Ovary (tissue), 9 donors: ENCODE results near the gene SYNPO2. TPM values are rescaled to one million over a fixed set of nuclear protein-coding genes. Genes with fewer than 3 reads are reported as not detected.

ENCODE experiments used
- DNase-seq, 5 donors: peaks; one replicate each; pipeline ENCODE4 v3.0.0-alpha.2; 2019 to 2020
- H3K27ac ChIP-seq, 2 donors: fragments of 200-600 bp; one replicate each; pipeline versions ENCODE4 v1.5.1 to v1.8.0; 2019 to 2022
- H3K27me3 ChIP-seq: fragments of 200-600 bp; one replicate; pipeline ENCODE4 v1.8.0; 2022
- H3K36me3 ChIP-seq: fragments of 200-600 bp; sonication (generic); one replicate; pipeline ENCODE4 v1.5.1; 2019
- H3K4me1 ChIP-seq: one replicate; pipeline ENCODE4 v1.8.1; 2013; ENCODE audit warnings: mild to moderate bottlenecking, moderate library complexity; ENCODE audit not compliant: insufficient read depth
- H3K4me3 ChIP-seq: fragments of 200-600 bp; sonication (generic); one replicate; pipeline ENCODE4 v1.5.1; 2017
- H3K9me3 ChIP-seq, 2 donors: fragments of 200-600 bp in 1 of 2; sonication (generic) in 1 of 2; one replicate each; pipeline versions ENCODE4 v1.5.1 to v1.8.1; 2013 to 2019; ENCODE audit warnings: mild to moderate bottlenecking in 1 of 2, moderate library complexity in 1 of 2
- EP300 ChIP-seq: sonication (generic); formaldehyde crosslinking; IDR thresholded peaks from one replicate; pipeline ENCODE4 v1.6.1; 2017; ENCODE audit warnings: antibody characterized with exemption
- POLR2A ChIP-seq: fragments of 450-650 bp; IDR thresholded peaks from one replicate; pipeline ENCODE4 v1.6.1; 2017; ENCODE audit warnings: antibody characterized with exemption, mild to moderate bottlenecking, moderate library complexity
- WGBS, 3 donors: extraction: QIAGEN DNeasy Blood & Tissue Kit in 1 of 3; methylation state at CpG; one replicate each; pipeline versions ENCODE4 v1.1.5 to v1.1.7; 2013 to 2017; 5-methylcytosine and 5-hydroxymethylcytosine counted together
- intact Hi-C, 4 donors: fragments of 100-400 bp; cut with DNase I; formaldehyde crosslinking; loops; one replicate each; pipeline versions ENCODE4 v1.11.0 to v1.15.1; 2022 to 2023
- polyA plus RNA-seq, 2 donors: library from polyadenylated mRNA; stranded (reverse); fragments of 200-250 nt in 1 of 2; fragments of 350-450 nt in 1 of 2; fragmentation: Illumina TruSeq in 1 of 2; extraction: RNeasy Lipid Tissue Mini Kit (QIAGEN cat#74804) in 1 of 2; gene quantifications; one replicate each; pipeline ENCODE4 v1.2.3, GENCODE V29; 2013 to 2014
- total RNA-seq, 7 donors: library from RNA; depleted of rRNA in 2 of 7; stranded (reverse); fragments of >200 nt in 2 of 7; fragmentation: NEBNext Ultra II Directional in 3 of 7; extraction: Animal tissue kit (Norgen Biotek cat#: 25700) in 3 of 7; gene quantifications; one replicate each; pipeline versions ENCODE4 v1.1.0 to v1.2.4, GENCODE V29; 2016 to 2023
- TF ChIP-seq, protein P1 (sequence below), 3 donors: fragments of 450-650 bp in 2 of 3; fragments of 200-600 bp in 1 of 3; IDR thresholded peaks; one replicate each; pipeline versions ENCODE4 v1.5.1 to v1.8.0; 2016 to 2022; ENCODE audit warnings: antibody characterized with exemption in 3 of 3, mild to moderate bottlenecking in 1 of 3
- donor health status: DM: no; HTN: no; CAD: no; lungs with moderate emphysema.
- donor health status: DM: no; HTN: no; CAD: no.
- donor health status: Bipolar disorder and iron deficiency.
- donor health status: DM: yes; HTN: yes; CAD: no.
- donor health status: DM: no; HTN: no; CAD: no.
- donor health status: DM: yes; HTN: yes; CAD: no.

Gene SYNPO2
- total and polyA plus RNA-seq, 9 donors, result 54.8 to 265 (median 121) TPM

- H3K36me3 ChIP-seq, result no peaks in the 10 kb centered on the region
- no peak overlapping the region for H3K4me3 ChIP-seq
- no peaks in the 10 kb centered on the region for H3K9me3 ChIP-seq
- H3K27ac ChIP-seq, result peak overlapping the region; percentile 42 to 53
- 27 to 32% (median 30%) methylated on average over 6 of the region's 6 CpGs for WGBS, 3 donors
- TF ChIP-seq EP300, result no peak
- TF ChIP-seq, protein P1, sequence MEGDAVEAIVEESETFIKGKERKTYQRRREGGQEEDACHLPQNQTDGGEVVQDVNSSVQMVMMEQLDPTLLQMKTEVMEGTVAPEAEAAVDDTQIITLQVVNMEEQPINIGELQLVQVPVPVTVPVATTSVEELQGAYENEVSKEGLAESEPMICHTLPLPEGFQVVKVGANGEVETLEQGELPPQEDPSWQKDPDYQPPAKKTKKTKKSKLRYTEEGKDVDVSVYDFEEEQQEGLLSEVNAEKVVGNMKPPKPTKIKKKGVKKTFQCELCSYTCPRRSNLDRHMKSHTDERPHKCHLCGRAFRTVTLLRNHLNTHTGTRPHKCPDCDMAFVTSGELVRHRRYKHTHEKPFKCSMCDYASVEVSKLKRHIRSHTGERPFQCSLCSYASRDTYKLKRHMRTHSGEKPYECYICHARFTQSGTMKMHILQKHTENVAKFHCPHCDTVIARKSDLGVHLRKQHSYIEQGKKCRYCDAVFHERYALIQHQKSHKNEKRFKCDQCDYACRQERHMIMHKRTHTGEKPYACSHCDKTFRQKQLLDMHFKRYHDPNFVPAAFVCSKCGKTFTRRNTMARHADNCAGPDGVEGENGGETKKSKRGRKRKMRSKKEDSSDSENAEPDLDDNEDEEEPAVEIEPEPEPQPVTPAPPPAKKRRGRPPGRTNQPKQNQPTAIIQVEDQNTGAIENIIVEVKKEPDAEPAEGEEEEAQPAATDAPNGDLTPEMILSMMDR (IDR thresholded peaks at IDR 0.05), result no peak
- no peak for TF ChIP-seq POLR2A
- no peaks in the 10 kb centered on the region for H3K27me3 ChIP-seq
- intact Hi-C loops, result loop anchor here in 3 of 4 donors (10.0 kb wide), 2 partner anchors 46 to 154 kb away; no protein-coding TSS in a partner anchor
- peak; percentile 46 to 76 (median 62) for DNase-seq
- H3K4me1 ChIP-seq, result peaks cover 15% of the 10 kb centered on the region
These were observed 10.1 kb downstream of the SYNPO2 start for GRCh38 chr4:118898684-118899138.

GRCh38 chr4:118904418-118904817, 15.8 kb downstream of the SYNPO2 start:
- intact Hi-C loops, result no loop called here
- no peaks in the 10 kb centered on the region for H3K36me3 ChIP-seq
- H3K9me3 ChIP-seq, result no peaks in the 10 kb centered on the region
- H3K4me3 ChIP-seq, result no peak overlapping the region
- 4 to 11% (median 5%) methylated on average over 3 of the region's 3 CpGs for WGBS, 3 donors
- TF ChIP-seq POLR2A (no peak), EP300 (no peak)
- TF ChIP-seq, protein P1 (IDR thresholded peaks at IDR 0.05), result no peak
- H3K27ac ChIP-seq, result peak overlapping the region; percentile 40 to 66
- no peaks in the 10 kb centered on the region for H3K27me3 ChIP-seq
- peak; percentile 57 to 70 (median 65) for DNase-seq
- H3K4me1 ChIP-seq, result peaks cover 15% of the 10 kb centered on the region

DNA sequence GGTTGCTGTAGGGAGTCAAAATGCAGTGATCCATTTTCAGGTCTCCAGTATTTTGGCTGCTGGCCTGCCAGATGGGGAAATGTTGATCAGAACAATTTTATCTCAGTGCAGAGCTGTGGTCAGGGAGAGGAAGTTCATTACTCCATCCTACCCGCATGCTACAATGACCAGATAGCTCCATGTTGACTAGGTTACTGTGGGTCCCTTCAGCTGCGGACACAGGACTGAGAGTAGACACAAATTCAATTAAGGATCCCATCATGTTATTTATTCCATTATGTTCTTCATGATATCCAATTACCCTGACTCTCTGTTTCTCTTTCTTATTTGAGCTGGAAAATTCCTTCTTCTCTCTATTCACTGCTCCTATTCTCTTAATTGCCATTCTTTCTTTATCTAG, 16.3 kb downstream of the SYNPO2 start:
- H3K27ac ChIP-seq, result peak overlapping the region; percentile 40 to 66
- no peaks in the 10 kb centered on the region for H3K36me3 ChIP-seq
- no peaks in the 10 kb centered on the region for H3K9me3 ChIP-seq
- no peak overlapping the region for H3K4me3 ChIP-seq
- 6 to 37% (median 10%) methylated on average over 2 of the region's 2 CpGs for WGBS, 3 donors
- intact Hi-C loops, result no loop called here
- peaks cover 18% of the 10 kb centered on the region for H3K4me1 ChIP-seq
- no peaks in the 10 kb centered on the region for H3K27me3 ChIP-seq
- no peak for DNase-seq
- TF ChIP-seq POLR2A (no peak), EP300 (no peak)
- TF ChIP-seq, protein P1 (IDR thresholded peaks at IDR 0.05), result no peak

GRCh38 chr4:118905566-118905965, 16.9 kb downstream of the SYNPO2 start:
- H3K4me1 ChIP-seq, result peaks cover 19% of the 10 kb centered on the region

More at GRCh38 chr4:118905566-118905965, 16.9 kb downstream of the SYNPO2 start:
- Histone ChIP-seq H3K36me3 (no peaks in the 10 kb centered on the region), H3K27ac (peak overlapping the region; percentile 31 to 66), H3K27me3 (no peaks in the 10 kb centered on the region), H3K9me3 (no peaks in the 10 kb centered on the region), H3K4me3 (no peak overlapping the region)
- WGBS, 3 donors, result 1 to 7% (median 4%) methylated on average over 4 of the region's 4 CpGs
- intact Hi-C loops, result no loop called here
- DNase-seq, result peak in 1 of 5 donors; percentile 42
- TF ChIP-seq EP300 (no peak), POLR2A (no peak)
- TF ChIP-seq, protein P1 (IDR thresholded peaks at IDR 0.05), result no peak
